Measurements from ENCODE around the gene ARID1B. TPM values are rescaled to one million over a fixed set of nuclear protein-coding genes. Genes with fewer than 3 reads are reported as not detected.

Gene ARID1B
- total and polyA plus RNA-seq, 2 of the 13 experiments (the other 11 are each of a cell fraction or from before 2014, with no cell fraction given): 20.1 to 32.6 TPM

DNA sequence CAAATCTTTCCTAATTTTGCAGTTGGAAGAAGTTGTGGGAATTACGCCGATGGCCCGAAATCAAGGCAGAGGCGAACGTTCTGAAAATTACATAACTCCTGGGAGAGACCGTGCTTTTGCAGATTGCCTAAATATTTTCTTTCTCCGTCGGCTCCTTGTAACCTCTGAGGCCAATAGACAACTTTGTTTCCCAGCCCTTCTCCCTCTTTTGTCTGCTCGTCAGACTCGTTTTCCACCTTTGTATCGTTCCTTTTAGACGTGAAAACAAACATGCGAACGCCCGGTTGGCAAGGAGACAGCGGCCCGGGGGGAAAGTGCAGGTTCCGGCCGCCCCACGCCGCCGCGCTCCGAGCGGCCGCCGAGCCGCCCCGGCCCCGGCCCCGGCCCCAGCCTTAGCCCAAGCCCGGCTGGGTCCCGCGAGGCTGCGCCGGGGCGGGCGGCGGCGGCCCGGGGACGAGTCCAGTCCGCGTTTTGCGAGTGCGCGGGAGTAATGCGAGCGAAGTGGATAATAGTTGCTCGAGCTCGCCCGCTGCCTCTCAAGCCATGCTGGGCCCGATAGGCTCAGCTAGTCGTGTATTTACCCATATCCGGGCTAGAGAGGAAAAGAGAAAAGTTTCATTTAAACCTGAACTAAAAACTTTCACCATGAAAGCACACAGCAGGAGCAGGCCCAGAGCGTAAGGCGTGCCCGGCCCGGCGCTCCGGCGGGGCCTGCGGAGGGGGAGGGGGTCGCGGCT is at the start of gene ARID1B (continued):
- TF ChIP-seq, protein P1, sequence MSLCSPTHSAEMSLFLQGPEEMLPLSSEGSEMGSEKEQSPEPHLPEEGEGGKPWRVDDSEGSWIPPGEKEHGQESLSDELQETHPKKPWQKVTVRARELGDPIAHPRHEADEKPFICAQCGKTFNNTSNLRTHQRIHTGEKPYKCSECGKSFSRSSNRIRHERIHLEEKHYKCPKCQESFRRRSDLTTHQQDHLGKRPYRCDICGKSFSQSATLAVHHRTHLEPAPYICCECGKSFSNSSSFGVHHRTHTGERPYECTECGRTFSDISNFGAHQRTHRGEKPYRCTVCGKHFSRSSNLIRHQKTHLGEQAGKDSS (CRISPR knock-in tag; IDR thresholded peaks at IDR 0.05; ENCODE audit: borderline replicate concordance, low read depth): peak; percentile 70; the same call in 1 of the 2 replicates
- TF ChIP-seq ZNF674 (CRISPR knock-in tag; IDR thresholded peaks at IDR 0.05; ENCODE audit: low read depth) (no peak; the same call in 1 of the 2 replicates), RFXAP (CRISPR knock-in tag; IDR thresholded peaks at IDR 0.05; ENCODE audit: borderline replicate concordance) (0 out of 2 replicates have a peak, but pooled peaks have one; percentile 31), FOXP1 (IDR thresholded peaks at IDR 0.05) (no peak), FOXP1 (CRISPR knock-in tag; IDR thresholded peaks at IDR 0.05) (no peak), SIN3B (IDR thresholded peaks at IDR 0.05; ENCODE audit: low read length) (no peak), CEBPG (CRISPR knock-in tag; IDR thresholded peaks at IDR 0.05) (no peak), ZNF772 (CRISPR knock-in tag; IDR thresholded peaks at IDR 0.05) (no peak), RFX5 (IDR thresholded peaks at IDR 0.05; ENCODE audit: low read depth, low read length) (no peak), ZNF746 (CRISPR knock-in tag; IDR thresholded peaks at IDR 0.05) (no peak; the same call in 1 of the 2 replicates), ZNF619 (CRISPR knock-in tag; IDR thresholded peaks at IDR 0.05) (no peak), MBNL3 (CRISPR knock-in tag; conservative IDR thresholded peaks at IDR 0.05) (no peak), ZBTB8A (CRISPR knock-in tag; IDR thresholded peaks at IDR 0.05; ENCODE audit: borderline replicate concordance, low read depth) (no peak), PHF20 (CRISPR knock-in tag; IDR thresholded peaks at IDR 0.05) (no peak), NRL (CRISPR knock-in tag; IDR thresholded peaks at IDR 0.05; ENCODE audit: borderline replicate concordance) (0 out of 2 replicates have a peak, but pooled peaks have one; percentile 29), FOXK2 (IDR thresholded peaks at IDR 0.05) (no peak)
- TF ChIP-seq, protein P2, sequence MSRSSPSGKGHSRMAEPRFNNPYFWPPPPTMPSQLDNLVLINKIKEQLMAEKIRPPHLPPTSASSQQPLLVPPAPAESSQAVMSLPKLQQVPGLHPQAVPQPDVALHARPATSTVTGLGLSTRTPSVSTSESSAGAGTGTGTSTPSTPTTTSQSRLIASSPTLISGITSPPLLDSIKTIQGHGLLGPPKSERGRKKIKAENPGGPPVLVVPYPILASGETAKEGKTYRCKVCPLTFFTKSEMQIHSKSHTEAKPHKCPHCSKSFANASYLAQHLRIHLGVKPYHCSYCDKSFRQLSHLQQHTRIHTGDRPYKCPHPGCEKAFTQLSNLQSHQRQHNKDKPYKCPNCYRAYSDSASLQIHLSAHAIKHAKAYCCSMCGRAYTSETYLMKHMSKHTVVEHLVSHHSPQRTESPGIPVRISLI (CRISPR knock-in tag; IDR thresholded peaks at IDR 0.05; ENCODE audit: borderline replicate concordance): no peak
- TF ChIP-seq, protein P3, sequence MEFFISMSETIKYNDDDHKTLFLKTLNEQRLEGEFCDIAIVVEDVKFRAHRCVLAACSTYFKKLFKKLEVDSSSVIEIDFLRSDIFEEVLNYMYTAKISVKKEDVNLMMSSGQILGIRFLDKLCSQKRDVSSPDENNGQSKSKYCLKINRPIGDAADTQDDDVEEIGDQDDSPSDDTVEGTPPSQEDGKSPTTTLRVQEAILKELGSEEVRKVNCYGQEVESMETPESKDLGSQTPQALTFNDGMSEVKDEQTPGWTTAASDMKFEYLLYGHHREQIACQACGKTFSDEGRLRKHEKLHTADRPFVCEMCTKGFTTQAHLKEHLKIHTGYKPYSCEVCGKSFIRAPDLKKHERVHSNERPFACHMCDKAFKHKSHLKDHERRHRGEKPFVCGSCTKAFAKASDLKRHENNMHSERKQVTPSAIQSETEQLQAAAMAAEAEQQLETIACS (CRISPR knock-in tag; IDR thresholded peaks at IDR 0.05): peak; percentile 80
- TF ChIP-seq, protein P4, sequence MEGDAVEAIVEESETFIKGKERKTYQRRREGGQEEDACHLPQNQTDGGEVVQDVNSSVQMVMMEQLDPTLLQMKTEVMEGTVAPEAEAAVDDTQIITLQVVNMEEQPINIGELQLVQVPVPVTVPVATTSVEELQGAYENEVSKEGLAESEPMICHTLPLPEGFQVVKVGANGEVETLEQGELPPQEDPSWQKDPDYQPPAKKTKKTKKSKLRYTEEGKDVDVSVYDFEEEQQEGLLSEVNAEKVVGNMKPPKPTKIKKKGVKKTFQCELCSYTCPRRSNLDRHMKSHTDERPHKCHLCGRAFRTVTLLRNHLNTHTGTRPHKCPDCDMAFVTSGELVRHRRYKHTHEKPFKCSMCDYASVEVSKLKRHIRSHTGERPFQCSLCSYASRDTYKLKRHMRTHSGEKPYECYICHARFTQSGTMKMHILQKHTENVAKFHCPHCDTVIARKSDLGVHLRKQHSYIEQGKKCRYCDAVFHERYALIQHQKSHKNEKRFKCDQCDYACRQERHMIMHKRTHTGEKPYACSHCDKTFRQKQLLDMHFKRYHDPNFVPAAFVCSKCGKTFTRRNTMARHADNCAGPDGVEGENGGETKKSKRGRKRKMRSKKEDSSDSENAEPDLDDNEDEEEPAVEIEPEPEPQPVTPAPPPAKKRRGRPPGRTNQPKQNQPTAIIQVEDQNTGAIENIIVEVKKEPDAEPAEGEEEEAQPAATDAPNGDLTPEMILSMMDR (CRISPR knock-in tag; IDR thresholded peaks at IDR 0.05): no peak
